Ectodermal cell (in vitro differentiated cells): ENCODE measurements around the gene ARF3.
A peak's percentile ranks its signal among the peaks of the same experiment; 100 is the strongest.

Experiments used
- H3K27ac ChIP-seq: 2 replicates; pipeline ENCODE4 v1.7.0; 2013; ENCODE audit warnings: mild to moderate bottlenecking, low read depth, low read length; ENCODE audit not compliant: insufficient read depth, poor library complexity, severe bottlenecking
- H3K27me3 ChIP-seq: 2 replicates; pipeline ENCODE4 v1.7.0; 2013; ENCODE audit warnings: mild to moderate bottlenecking, low read length; ENCODE audit not compliant: insufficient read depth, control insufficient read depth, poor library complexity, severe bottlenecking
- H3K36me3 ChIP-seq: one replicate; pipeline ENCODE4 v1.7.0; 2013; ENCODE audit warnings: low read length; ENCODE audit not compliant: control insufficient read depth, insufficient read depth
- H3K4me1 ChIP-seq: one replicate; pipeline ENCODE4 v1.7.0; 2013; ENCODE audit warnings: low read length; ENCODE audit not compliant: control insufficient read depth, insufficient read depth
- H3K4me3 ChIP-seq: 2 replicates; pipeline ENCODE4 v1.7.0; 2013; ENCODE audit warnings: low read depth, low read length, control low read depth; ENCODE audit not compliant: insufficient read depth
- H3K9me3 ChIP-seq: 2 replicates; pipeline ENCODE4 v1.7.0; 2013; ENCODE audit warnings: mild to moderate bottlenecking, low read length, moderate library complexity; ENCODE audit not compliant: control insufficient read depth
- WGBS, 2 experiments: methylation state at CpG; one replicate each; pipeline ENCODE4 v1.1.7; 2013; ENCODE audit warnings: missing lambda C conversion rate in 2 of 2; 5-methylcytosine and 5-hydroxymethylcytosine counted together

The ARF3 gene

GRCh38 chr12:48981757-48982157 lies 24.5 kb upstream of the ARF3 start:
- Histone ChIP-seq H3K27ac (no peak overlapping the region), H3K9me3 (no peaks in the 10 kb centered on the region), H3K27me3 (peaks cover 91% of the 10 kb centered on the region), H3K36me3 (peaks cover 6% of the 10 kb centered on the region), H3K4me3 (peak overlapping the region; percentile 57), H3K4me1 (peaks cover 61% of the 10 kb centered on the region)
- 22 to 25% methylated on average over 13 of the region's 13 CpGs for WGBS, 2 experiments

GRCh38 chr12:48980953-48981756 lies 23.9 kb upstream of the ARF3 start:
- peak overlapping the region; percentile 57 for H3K4me3 ChIP-seq
- no peak overlapping the region for H3K27ac ChIP-seq
- peaks cover 98% of the 10 kb centered on the region for H3K27me3 ChIP-seq
- 6 to 7% methylated on average over 91 of the region's 91 CpGs for WGBS, 2 experiments
- H3K36me3 ChIP-seq, result peaks cover 6% of the 10 kb centered on the region
- peaks cover 57% of the 10 kb centered on the region for H3K4me1 ChIP-seq
- H3K9me3 ChIP-seq, result no peaks in the 10 kb centered on the region

GRCh38 chr12:48980389-48980952 lies 23.2 kb upstream of the ARF3 start:
- Histone ChIP-seq H3K4me3 (peak overlapping the region; percentile 57), H3K27me3 (peaks cover 100% of the 10 kb centered on the region), H3K27ac (no peak overlapping the region), H3K9me3 (no peaks in the 10 kb centered on the region), H3K36me3 (peaks cover 6% of the 10 kb centered on the region), H3K4me1 (peaks cover 50% of the 10 kb centered on the region)
- 2 to 4% methylated on average over 46 of the region's 46 CpGs for WGBS, 2 experiments

GRCh38 chr12:48979602-48980388 lies 22.5 kb upstream of the ARF3 start:
- Histone ChIP-seq H3K4me1 (peaks cover 43% of the 10 kb centered on the region), H3K36me3 (peaks cover 6% of the 10 kb centered on the region), H3K4me3 (peak overlapping the region; percentile 57), H3K9me3 (no peaks in the 10 kb centered on the region), H3K27ac (no peak overlapping the region), H3K27me3 (peaks cover 100% of the 10 kb centered on the region)
- WGBS, 2 experiments, result 3 to 4% methylated on average over 55 of the region's 55 CpGs

GRCh38 chr12:48978741-48979601 lies 21.7 kb upstream of the ARF3 start:
- no peaks in the 10 kb centered on the region for H3K9me3 ChIP-seq
- H3K36me3 ChIP-seq, result peaks cover 6% of the 10 kb centered on the region
- 4 to 6% methylated on average over 45 of the region's 45 CpGs for WGBS, 2 experiments
- H3K27ac ChIP-seq, result no peak overlapping the region
- H3K4me3 ChIP-seq, result peak overlapping the region; percentile 57
- peaks cover 41% of the 10 kb centered on the region for H3K4me1 ChIP-seq
- H3K27me3 ChIP-seq, result peaks cover 100% of the 10 kb centered on the region

GRCh38 chr12:48978291-48978740 lies 21.0 kb upstream of the ARF3 start, which contains the start of gene WNT1:
WNT1 (plus strand) TSS chr12:48978322; CDS start chr12:48978651, 329 bp downstream.
- Histone ChIP-seq H3K4me3 (peak within 1 kb of the TSS; percentile 57), H3K9me3 (no peaks in the 10 kb centered on the region), H3K36me3 (peaks cover 6% of the 10 kb centered on the region), H3K27ac (no peak within 1 kb of the TSS), H3K4me1 (peaks cover 34% of the 10 kb centered on the region), H3K27me3 (peaks cover 100% of the 10 kb centered on the region)
- whole genome bisulfite sequencing, 2 experiments, result 2% methylated on average over 45 of the region's 45 CpGs

- peaks cover 31% of the 10 kb centered on the region for H3K4me1 ChIP-seq
- H3K9me3 ChIP-seq, result no peaks in the 10 kb centered on the region
- peak overlapping the region; percentile 57 for H3K4me3 ChIP-seq
- peaks cover 6% of the 10 kb centered on the region for H3K36me3 ChIP-seq
- H3K27me3 ChIP-seq, result peaks cover 100% of the 10 kb centered on the region
- 21 to 22% methylated on average over 50 of the region's 50 CpGs for WGBS, 2 experiments
- no peak overlapping the region for H3K27ac ChIP-seq
These were observed 20.3 kb upstream of the ARF3 start for GRCh38 chr12:48977290-48978281.

GRCh38 chr12:48973941-48974673 lies 16.8 kb upstream of the ARF3 start:
- peaks cover 100% of the 10 kb centered on the region for H3K27me3 ChIP-seq

More at GRCh38 chr12:48973941-48974673, 16.8 kb upstream of the ARF3 start:
- no peaks in the 10 kb centered on the region for H3K36me3 ChIP-seq
- H3K27ac ChIP-seq, result no peak overlapping the region
- H3K4me3 ChIP-seq, result no peak overlapping the region
- H3K4me1 ChIP-seq, result peaks cover 26% of the 10 kb centered on the region
- no peaks in the 10 kb centered on the region for H3K9me3 ChIP-seq
- 20 to 22% methylated on average over 19 of the region's 19 CpGs for WGBS, 2 experiments
